Astrocyte of the spinal cord (primary cell): ENCODE measurements around the gene TMEM151A.

Source experiments
- DNase-seq: peaks from one replicate; pipeline ENCODE4 v3.0.0; 2011; ENCODE audit warnings: low read depth, low spot score
- H3K4me3 ChIP-seq: 2 replicates; pipeline ENCODE4 v1.5.1; 2011; ENCODE audit warnings: low read depth, mild to moderate bottlenecking, low read length, moderate library complexity
- in situ Hi-C: cut with HindIII; loops from 2 replicates; pipeline ENCODE4 v1.10.0; 2017; ENCODE audit warnings: low sequenced_read_pairs
- TF ChIP-seq, protein P1 (sequence below): IDR thresholded peaks from 2 replicates; pipeline ENCODE4 v1.5.1; 2012; ENCODE audit warnings: low read depth, mild to moderate bottlenecking, low read length, inconsistent platforms

Gene TMEM151A

GRCh38 chr11:66334605-66335442 lies 43.1 kb downstream of the TMEM151A start:
- in situ Hi-C loops, result no loop called here
- no peak for DNase-seq
- H3K4me3 ChIP-seq, result peak overlapping the region; percentile 81
- TF ChIP-seq, protein P1, sequence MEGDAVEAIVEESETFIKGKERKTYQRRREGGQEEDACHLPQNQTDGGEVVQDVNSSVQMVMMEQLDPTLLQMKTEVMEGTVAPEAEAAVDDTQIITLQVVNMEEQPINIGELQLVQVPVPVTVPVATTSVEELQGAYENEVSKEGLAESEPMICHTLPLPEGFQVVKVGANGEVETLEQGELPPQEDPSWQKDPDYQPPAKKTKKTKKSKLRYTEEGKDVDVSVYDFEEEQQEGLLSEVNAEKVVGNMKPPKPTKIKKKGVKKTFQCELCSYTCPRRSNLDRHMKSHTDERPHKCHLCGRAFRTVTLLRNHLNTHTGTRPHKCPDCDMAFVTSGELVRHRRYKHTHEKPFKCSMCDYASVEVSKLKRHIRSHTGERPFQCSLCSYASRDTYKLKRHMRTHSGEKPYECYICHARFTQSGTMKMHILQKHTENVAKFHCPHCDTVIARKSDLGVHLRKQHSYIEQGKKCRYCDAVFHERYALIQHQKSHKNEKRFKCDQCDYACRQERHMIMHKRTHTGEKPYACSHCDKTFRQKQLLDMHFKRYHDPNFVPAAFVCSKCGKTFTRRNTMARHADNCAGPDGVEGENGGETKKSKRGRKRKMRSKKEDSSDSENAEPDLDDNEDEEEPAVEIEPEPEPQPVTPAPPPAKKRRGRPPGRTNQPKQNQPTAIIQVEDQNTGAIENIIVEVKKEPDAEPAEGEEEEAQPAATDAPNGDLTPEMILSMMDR, result no peak

DNA sequence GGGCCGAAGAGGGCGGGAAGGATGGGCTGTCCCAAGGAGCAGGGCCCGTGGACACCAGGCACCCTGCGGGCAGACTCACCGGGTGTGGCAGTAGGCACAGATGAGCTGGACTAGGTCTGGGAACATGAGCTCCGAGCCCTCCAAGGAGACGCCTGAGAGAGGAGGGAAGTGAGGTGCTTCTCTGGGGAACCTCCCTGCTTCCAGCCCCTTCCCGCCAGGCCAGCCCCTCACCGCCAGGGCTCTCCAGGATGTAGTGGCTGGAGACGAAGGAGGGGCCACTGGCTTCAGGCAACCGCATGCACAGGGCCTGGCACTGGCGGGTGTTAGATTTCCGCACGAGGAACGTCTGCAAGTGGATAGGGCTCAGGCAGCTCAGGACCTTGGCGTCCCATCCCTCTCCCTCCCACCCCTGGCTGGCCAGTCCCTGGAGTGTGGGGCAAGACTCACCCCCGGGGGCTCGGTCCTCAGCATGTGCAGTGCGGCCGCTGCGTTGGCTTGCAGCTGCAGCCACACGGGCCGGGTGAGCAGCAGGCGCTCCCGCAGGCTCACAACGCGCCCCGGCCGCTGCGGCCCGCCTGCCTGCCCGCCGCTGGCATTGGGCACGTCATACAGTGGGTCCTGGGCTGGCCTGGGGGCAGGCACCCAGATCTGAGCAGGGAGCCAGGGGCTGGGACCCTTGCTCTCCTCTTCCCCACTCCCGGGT lies 44.0 kb downstream of the TMEM151A start:
- H3K4me3 ChIP-seq, result peak overlapping the region; percentile 81
- in situ Hi-C loops, result no loop called here
- TF ChIP-seq, protein P1, result no peak
- peak; percentile 74 for DNase-seq

DNA sequence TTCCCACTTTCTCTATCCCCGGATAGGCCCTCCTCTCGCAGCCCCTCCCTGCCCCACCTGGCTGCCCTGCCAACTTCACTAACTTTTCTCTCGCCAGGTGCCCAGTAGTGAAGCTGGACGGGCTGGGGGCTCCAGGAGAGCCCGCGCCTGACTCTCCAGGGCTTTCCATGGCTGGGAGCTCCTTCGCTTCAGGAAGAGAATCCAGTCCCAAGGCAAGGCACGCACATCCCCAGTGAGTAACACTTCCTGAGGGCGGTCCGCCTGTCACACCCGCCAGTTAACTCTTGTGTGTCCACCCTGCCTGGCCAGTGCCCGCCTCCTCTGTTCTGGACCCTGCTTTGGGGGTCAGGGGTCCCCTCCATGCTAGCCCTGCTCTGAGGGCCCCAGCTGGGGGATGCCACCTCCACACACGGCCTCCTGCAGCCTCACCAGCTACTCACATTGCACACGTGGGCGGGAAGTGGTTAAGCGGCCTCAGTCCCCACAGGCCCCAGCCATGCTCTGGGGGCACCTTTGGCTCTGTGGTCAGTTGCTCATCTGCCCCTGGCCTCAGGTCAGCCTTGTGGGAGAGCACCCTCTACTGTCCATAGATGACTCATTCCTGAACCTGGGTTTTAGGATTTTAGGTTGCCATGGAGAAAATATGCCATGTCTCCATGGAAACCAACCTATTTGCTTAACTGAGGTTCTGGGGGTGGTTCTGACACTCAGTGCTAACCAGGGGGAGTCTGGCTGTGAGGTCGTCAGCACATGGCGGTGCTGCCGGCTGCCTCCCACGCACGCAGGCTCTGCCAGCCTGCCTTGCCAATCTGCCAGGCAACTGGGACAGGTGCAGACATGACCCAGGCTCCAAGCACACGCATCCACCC lies 44.8 kb downstream of the TMEM151A start, which contains the start of gene RIN1:
Gene RIN1 (minus strand): TSS at position 201 of the 869 bp plus-strand sequence. CDS start 32 bp downstream, at position 169.
- in situ Hi-C loops, result no loop called here
- peak; percentile 99 for DNase-seq
- TF ChIP-seq, protein P1, result peak; percentile 21
- H3K4me3 ChIP-seq, result peak within 1 kb of the TSS; percentile 81

DNA sequence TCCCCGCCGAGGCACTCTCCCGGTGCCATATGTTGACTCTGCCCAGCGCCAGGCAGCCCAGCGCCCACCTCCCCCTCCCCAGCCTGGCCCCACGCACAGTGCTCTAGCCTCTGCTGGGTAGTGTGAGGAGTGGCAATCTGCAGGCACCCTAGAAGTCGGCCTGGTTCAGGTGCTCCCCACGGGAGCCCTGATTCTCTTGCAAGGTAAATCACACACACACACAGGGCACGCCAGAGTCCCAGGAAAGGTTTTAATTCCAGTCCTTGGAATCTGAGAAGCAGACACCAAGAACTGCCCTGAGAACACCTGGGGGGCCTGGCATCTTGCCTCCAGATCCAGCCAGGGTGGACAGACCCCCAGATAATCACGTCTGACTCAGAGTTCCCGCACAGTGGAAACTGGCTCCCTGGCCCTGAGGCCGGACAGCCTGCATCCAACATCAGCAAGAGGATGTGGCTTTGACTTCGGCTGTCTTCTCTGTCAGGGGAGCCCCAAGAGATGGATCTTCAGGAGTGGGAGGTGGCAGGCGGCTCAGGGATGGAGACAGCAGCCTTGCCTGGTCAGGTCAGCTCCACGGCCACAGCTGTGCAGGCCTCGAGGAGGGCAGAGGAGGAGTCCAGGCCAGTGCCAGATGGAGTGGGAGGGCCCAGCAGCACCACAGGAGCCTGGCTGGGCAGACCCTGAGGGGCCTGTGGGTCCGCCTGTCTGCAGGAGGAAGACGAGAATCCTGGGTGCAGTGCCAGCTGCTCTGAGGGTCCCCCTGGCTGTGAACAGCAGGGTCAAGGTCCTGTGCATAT lies 45.6 kb downstream of the TMEM151A start:
- peak; percentile 82 for DNase-seq
- TF ChIP-seq, protein P1, result no peak
- H3K4me3 ChIP-seq, result no peak overlapping the region
- in situ Hi-C loops, result no loop called here

- in situ Hi-C loops, result no loop called here
- no peak for DNase-seq
- H3K4me3 ChIP-seq, result no peak overlapping the region
- TF ChIP-seq, protein P1, result no peak
Observed at GRCh38 chr11:66338276-66339161, 46.8 kb downstream of the TMEM151A start.
